HG03460 (cell line): ENCODE data around the gene NONO.
"Not testable (repeated sequence)": the region's sequence is repeated elsewhere in the genome, so short reads cannot be mapped to it uniquely, and the experiment has no call there.

Experiments
- ATAC-seq: cut with Tn5 transposase; IDR thresholded peaks from one replicate; pipeline ENCODE4 v1.9.1; 2021; ENCODE audit not compliant: unreplicated experiment

Gene NONO

GRCh38 chrX:71283403-71284143, at the start of gene NONO:
TSS of gene NONO (plus strand) at chrX:71283635. CDS start at chrX:71290638, 7,003 bp downstream.
- peak; percentile 86 for ATAC-seq

GRCh38 chrX:71235482-71235881, 48.0 kb upstream of the NONO start:
- ATAC-seq = no peak

- ATAC-seq = no peak
Observed at GRCh38 chrX:71236836-71237235, 46.6 kb upstream of the NONO start.

- ATAC-seq = no peak
Observed at GRCh38 chrX:71239781-71240180, 43.7 kb upstream of the NONO start.

GRCh38 chrX:71241301-71241700, 42.1 kb upstream of the NONO start:
- ATAC-seq = no peak

- ATAC-seq = no peak
Observed at GRCh38 chrX:71244359-71245128, 38.9 kb upstream of the NONO start.

- no peak for ATAC-seq
Observed at GRCh38 chrX:71245159-71245558, 38.3 kb upstream of the NONO start.

GRCh38 chrX:71250841-71251240, 32.6 kb upstream of the NONO start:
- ATAC-seq = no peak

GRCh38 chrX:71251466-71251973, 31.9 kb upstream of the NONO start:
- no peak for ATAC-seq

- no peak for ATAC-seq
Observed at GRCh38 chrX:71252221-71252620, 31.2 kb upstream of the NONO start.

- ATAC-seq = no peak
Observed at GRCh38 chrX:71253253-71254091, 30.0 kb upstream of the NONO start.

GRCh38 chrX:71254092-71254963, 29.1 kb upstream of the NONO start, which contains the start of gene ZMYM3:
TSS of gene ZMYM3 (minus strand) at chrX:71254140. CDS start at chrX:71253255, 885 bp downstream.
- ATAC-seq = peak; percentile 86

GRCh38 chrX:71256051-71256450, 27.4 kb upstream of the NONO start:
- ATAC-seq = no peak

- ATAC-seq = no peak
Observed at GRCh38 chrX:71256856-71257255, 26.6 kb upstream of the NONO start.

- ATAC-seq = not testable (repeated sequence)
Observed at GRCh38 chrX:71268624-71269023, 14.8 kb upstream of the NONO start.

- ATAC-seq = no peak
Observed at GRCh38 chrX:71269801-71270395, 13.5 kb upstream of the NONO start.

GRCh38 chrX:71272313-71272712, 11.1 kb upstream of the NONO start:
- ATAC-seq = not testable (repeated sequence)

- ATAC-seq = not testable (repeated sequence)
Observed at GRCh38 chrX:71281300-71281699, 2.1 kb upstream of the NONO start.

GRCh38 chrX:71282514-71283402, 677 bp upstream of the NONO start:
- ATAC-seq = peak; percentile 36
